Endothelial cell (in vitro differentiated cells): ENCODE results near the gene ADD2. TPM values are rescaled to one million over a fixed set of nuclear protein-coding genes. Genes with fewer than 3 reads are reported as not detected.

Experiments
- DNase-seq: peaks from one replicate; pipeline ENCODE4 v3.0.0; 2021; ENCODE audit warnings: low spot score
- H3K27ac Mint-ChIP-seq: one replicate; pipeline ENCODE4 v1.8.0; 2021; ENCODE audit warnings: mixed read lengths, inconsistent platforms; ENCODE audit not compliant: unreplicated experiment
- H3K27me3 Mint-ChIP-seq: one replicate; pipeline ENCODE4 v1.8.0; 2021; ENCODE audit warnings: mild to moderate bottlenecking, moderate library complexity, mixed read lengths, inconsistent platforms; ENCODE audit not compliant: unreplicated experiment
- H3K36me3 Mint-ChIP-seq: one replicate; pipeline ENCODE4 v1.8.0; 2021; ENCODE audit warnings: mild to moderate bottlenecking, low read depth, mixed read lengths, inconsistent platforms; ENCODE audit not compliant: unreplicated experiment
- H3K4me1 Mint-ChIP-seq: one replicate; pipeline ENCODE4 v1.8.0; 2021; ENCODE audit warnings: mild to moderate bottlenecking, mixed read lengths, inconsistent platforms; ENCODE audit not compliant: unreplicated experiment
- H3K4me3 Mint-ChIP-seq: one replicate; pipeline ENCODE4 v1.8.0; 2021; ENCODE audit warnings: mild to moderate bottlenecking, mixed read lengths, inconsistent platforms; ENCODE audit not compliant: unreplicated experiment
- H3K9me3 Mint-ChIP-seq: one replicate; pipeline ENCODE4 v1.8.0; 2021; ENCODE audit warnings: mixed read lengths, inconsistent platforms; ENCODE audit not compliant: unreplicated experiment
- CTCF ChIP-seq: fragments of 200-600 bp; sonication (generic); IDR thresholded peaks from one replicate; pipeline ENCODE4 v1.5.0; 2021; ENCODE audit warnings: antibody characterized with exemption; ENCODE audit not compliant: unreplicated experiment
- total RNA-seq: library from RNA; stranded (reverse); fragmentation: NEBNext Ultra II Directional; extraction: Animal tissue kit (Norgen Biotek cat#: 25700); gene quantifications from one replicate; pipeline ENCODE4 v1.2.1, GENCODE V29; 2021; ENCODE audit not compliant: unreplicated experiment

Gene ADD2
- total RNA-seq, 1 donor from 2014 or later: 54.0 TPM

- Mint-ChIP-seq H3K27ac (no peak overlapping the region), H3K27me3 (peaks cover 3% of the 10 kb centered on the region), H3K4me1 (peaks cover 9% of the 10 kb centered on the region), H3K36me3 (peaks cover 2% of the 10 kb centered on the region), H3K4me3 (no peak overlapping the region), H3K9me3 (no peaks in the 10 kb centered on the region)
- no peak for TF ChIP-seq CTCF
- DNase-seq: no peak
These were observed 15.6 kb downstream of the ADD2 start for GRCh38 chr2:70752396-70752795.

GRCh38 chr2:70751881-70752280 is 16.1 kb downstream of the ADD2 start:
- Mint-ChIP-seq H3K4me3 (no peak overlapping the region), H3K9me3 (no peaks in the 10 kb centered on the region), H3K27ac (no peak overlapping the region), H3K36me3 (peaks cover 5% of the 10 kb centered on the region), H3K4me1 (peaks cover 10% of the 10 kb centered on the region), H3K27me3 (peaks cover 3% of the 10 kb centered on the region)
- TF ChIP-seq CTCF: no peak
- no peak for DNase-seq

GRCh38 chr2:70750320-70750719 is 17.7 kb downstream of the ADD2 start:
- Mint-ChIP-seq H3K27me3 (peaks cover 2% of the 10 kb centered on the region), H3K4me3 (no peak overlapping the region), H3K4me1 (peaks cover 12% of the 10 kb centered on the region), H3K36me3 (peaks cover 5% of the 10 kb centered on the region), H3K27ac (no peak overlapping the region), H3K9me3 (no peaks in the 10 kb centered on the region)
- no peak for DNase-seq
- no peak for TF ChIP-seq CTCF

GRCh38 chr2:70748002-70748784 is 19.8 kb downstream of the ADD2 start:
- peaks cover 12% of the 10 kb centered on the region for H3K4me1 Mint-ChIP-seq
- no peak overlapping the region for H3K27ac Mint-ChIP-seq
- H3K4me3 Mint-ChIP-seq: no peak overlapping the region
- no peak for TF ChIP-seq CTCF
- peaks cover 2% of the 10 kb centered on the region for H3K27me3 Mint-ChIP-seq
- no peak for DNase-seq
- peaks cover 5% of the 10 kb centered on the region for H3K36me3 Mint-ChIP-seq
- H3K9me3 Mint-ChIP-seq: no peaks in the 10 kb centered on the region

- peaks cover 12% of the 10 kb centered on the region for H3K4me1 Mint-ChIP-seq
- H3K9me3 Mint-ChIP-seq: no peaks in the 10 kb centered on the region
- peaks cover 5% of the 10 kb centered on the region for H3K36me3 Mint-ChIP-seq
- TF ChIP-seq CTCF: no peak
- DNase-seq: no peak
- H3K27ac Mint-ChIP-seq: no peak overlapping the region
- peak overlapping the region; percentile 0 for H3K4me3 Mint-ChIP-seq
- H3K27me3 Mint-ChIP-seq: peaks cover 2% of the 10 kb centered on the region
These were observed 20.7 kb downstream of the ADD2 start for GRCh38 chr2:70747284-70747683.
